HL-60/S4 treated with retinoic acid at 250 ng/mL for 4 days and 3 days (cell line): ENCODE measurements around the gene VWA1.
"Not testable (repeated sequence)": the region's sequence is repeated elsewhere in the genome, so short reads cannot be mapped to it uniquely, and the experiment has no call there.

ENCODE experiments used
- in situ Hi-C: fragments of 300-500 bp; cut with MboI; formaldehyde crosslinking; loops from 2 replicates; pipeline ENCODE4 v1.7.0; 2022; ENCODE audit warnings: low sequenced_read_pairs

The VWA1 gene

GRCh38 chr1:1422465-1423244 lies 12.8 kb upstream of the VWA1 start:
- in situ Hi-C loops = no loop called here

- in situ Hi-C loops = no loop called here
Measured at GRCh38 chr1:1423245-1423597, 12.3 kb upstream of the VWA1 start.

GRCh38 chr1:1424707-1425106 lies 10.8 kb upstream of the VWA1 start:
- in situ Hi-C loops = no loop called here

- in situ Hi-C loops = no loop called here
Measured at GRCh38 chr1:1425426-1425752, 10.1 kb upstream of the VWA1 start.

GRCh38 chr1:1425753-1426495 lies 9.6 kb upstream of the VWA1 start:
- in situ Hi-C loops = no loop called here

GRCh38 chr1:1426496-1427105 lies 8.9 kb upstream of the VWA1 start:
- in situ Hi-C loops = no loop called here

GRCh38 chr1:1427106-1427819 lies 8.2 kb upstream of the VWA1 start:
- in situ Hi-C loops = no loop called here

GRCh38 chr1:1427820-1428148 lies 7.7 kb upstream of the VWA1 start:
- in situ Hi-C loops = no loop called here

GRCh38 chr1:1428174-1428573 lies 7.3 kb upstream of the VWA1 start:
- in situ Hi-C loops = no loop called here

GRCh38 chr1:1428967-1429366 lies 6.5 kb upstream of the VWA1 start:
- in situ Hi-C loops = not testable (repeated sequence)

- in situ Hi-C loops = no loop called here
Measured at GRCh38 chr1:1429671-1430073, 5.8 kb upstream of the VWA1 start.

GRCh38 chr1:1430114-1430982 lies 5.1 kb upstream of the VWA1 start:
- in situ Hi-C loops = no loop called here

GRCh38 chr1:1430992-1431844 lies 4.3 kb upstream of the VWA1 start:
- in situ Hi-C loops = no loop called here

- in situ Hi-C loops = no loop called here
Measured at GRCh38 chr1:1431845-1432273, 3.6 kb upstream of the VWA1 start.

- in situ Hi-C loops = no loop called here
Measured at GRCh38 chr1:1432274-1432950, 3.1 kb upstream of the VWA1 start.

- in situ Hi-C loops = no loop called here
Measured at GRCh38 chr1:1432951-1433803, 2.3 kb upstream of the VWA1 start.

GRCh38 chr1:1433804-1434130 lies 1.7 kb upstream of the VWA1 start:
- in situ Hi-C loops = no loop called here

- in situ Hi-C loops = no loop called here
Measured at GRCh38 chr1:1434131-1434823, 1.2 kb upstream of the VWA1 start.
